Fibroblast of peridontal ligament (primary cell): ENCODE measurements around the gene CLSTN2.

Source experiments
- DNase-seq: peaks from one replicate; pipeline ENCODE4 v3.0.0-alpha.2; 2010; ENCODE audit errors: extremely low read depth

Gene CLSTN2

DNA sequence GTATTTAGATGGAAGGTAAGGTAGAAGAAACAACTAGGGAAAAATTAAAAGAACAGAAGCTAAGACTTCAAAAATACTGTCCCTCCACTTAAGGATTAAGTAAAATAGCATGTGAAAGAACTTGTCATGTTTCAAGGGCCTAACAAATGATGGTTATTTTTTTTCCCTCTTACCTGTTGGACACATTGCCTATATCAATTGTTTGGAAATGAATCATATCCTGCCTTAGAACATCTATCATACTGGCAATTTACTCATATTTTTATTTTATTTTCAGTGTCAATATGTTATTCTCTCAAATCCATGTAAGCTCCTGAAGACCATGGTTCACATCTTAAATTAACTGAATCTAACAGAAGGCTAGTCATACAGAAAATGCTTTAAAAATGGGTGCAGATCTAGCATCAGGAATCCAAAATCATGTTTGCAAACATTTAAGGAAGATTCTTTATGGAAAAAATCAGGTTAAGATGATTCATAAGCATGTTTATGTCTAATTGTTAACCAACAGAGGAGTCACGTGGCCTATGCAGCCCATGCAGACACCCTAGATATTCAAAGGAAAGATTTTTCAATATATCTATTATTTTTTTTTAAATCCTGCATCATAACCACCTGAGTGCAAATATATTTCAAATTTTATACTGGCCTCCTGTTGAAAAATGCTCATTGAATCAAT lies 607.1 kb downstream of the CLSTN2 start:
- no peak for DNase-seq

DNA sequence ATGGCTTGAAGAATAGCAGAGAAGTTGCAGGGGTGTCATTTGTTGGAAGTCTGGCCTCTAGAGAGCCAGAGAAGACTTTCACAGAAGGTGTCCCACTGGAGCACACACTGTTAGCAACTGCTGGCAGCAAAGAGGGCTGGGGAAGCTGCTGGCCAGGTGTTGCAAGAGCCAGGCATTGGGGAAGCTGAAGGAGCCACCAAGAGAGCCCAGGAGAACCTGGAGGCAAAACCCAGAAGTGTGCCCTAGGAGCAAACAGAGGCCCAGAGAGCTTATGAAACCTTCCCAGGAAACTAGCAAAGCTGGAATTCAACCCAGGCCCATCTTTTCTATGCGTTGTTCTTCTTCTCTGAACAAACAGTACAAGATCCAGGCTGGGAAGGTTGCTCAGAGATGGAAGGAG lies 610.2 kb downstream of the CLSTN2 start:
- DNase-seq, result no peak

DNA sequence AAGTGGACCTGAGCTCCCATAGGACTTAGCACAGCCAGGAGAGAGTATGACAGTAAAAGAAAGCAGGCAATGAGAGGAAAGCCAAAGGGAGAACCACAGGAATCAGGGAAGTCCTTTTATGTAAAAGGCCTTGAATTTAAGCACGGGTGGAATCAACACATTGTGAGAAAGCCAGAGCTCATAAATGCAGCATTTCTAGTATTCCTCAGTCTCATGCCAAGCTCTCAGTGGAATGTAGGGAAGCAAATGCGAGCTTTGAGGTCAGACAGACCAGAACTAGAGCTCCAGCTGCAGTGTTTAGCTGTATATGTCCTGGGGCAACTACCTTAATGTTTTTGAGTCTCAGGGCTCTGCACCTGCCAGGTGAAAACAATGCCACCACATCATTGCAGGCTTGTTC lies 610.8 kb downstream of the CLSTN2 start:
- peak; percentile 76 for DNase-seq

DNA sequence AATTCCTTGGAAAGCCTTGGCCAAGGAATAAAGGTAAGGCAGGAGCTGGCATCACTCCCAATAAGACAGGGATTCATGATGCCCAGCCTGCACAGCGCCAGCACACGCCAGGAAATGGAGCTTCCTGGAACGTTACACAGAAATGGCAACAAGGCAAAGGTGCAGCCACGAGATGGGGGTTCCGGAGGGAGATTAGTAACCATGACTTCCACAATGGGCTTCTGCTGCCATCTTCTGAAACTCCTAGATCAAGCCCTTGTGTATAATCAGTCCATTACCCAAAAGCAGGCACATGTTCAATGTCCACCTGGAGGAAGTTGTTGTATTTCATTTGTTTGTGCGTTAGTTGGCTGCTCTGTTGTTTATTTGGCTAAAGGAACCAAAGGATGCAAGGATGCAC lies 611.7 kb downstream of the CLSTN2 start:
- no peak for DNase-seq

DNA sequence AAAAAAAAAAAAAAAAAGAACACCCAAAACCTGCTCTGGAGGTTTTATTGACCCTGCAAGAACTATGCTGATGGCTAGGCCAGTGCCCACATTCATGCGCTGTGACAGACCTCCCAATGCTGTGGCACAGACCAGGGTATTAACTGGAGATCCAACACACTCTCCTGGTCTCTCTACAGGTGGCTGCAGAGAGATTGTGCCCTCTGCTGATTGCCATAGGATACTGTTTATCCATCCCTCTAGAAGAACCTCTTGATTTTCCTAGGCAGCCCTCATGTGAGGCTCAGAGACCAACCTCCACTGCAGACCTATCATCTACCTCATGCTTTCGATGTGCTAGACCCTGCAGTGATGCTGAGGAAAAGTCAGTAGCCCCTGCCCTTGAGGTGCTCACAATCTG lies 617.4 kb downstream of the CLSTN2 start:
- DNase-seq, result no peak

DNA sequence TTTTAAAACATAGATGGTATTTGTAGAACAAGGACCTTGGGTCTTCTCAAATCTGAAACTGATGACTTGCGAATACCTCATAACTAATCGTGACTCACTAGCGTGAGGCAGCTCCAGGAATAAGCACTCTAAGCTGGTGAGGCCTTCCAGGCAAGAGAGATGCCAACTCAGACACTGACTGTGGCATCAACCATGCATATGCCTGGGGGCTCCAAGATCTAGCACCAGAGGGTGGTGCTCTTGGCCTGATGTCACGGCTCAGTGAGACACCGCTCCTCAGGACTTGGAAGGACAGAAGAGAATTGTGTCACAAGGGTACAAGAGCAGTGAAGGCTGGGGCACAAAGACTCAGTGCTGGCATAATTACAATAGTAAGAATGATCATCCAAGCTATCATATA lies 617.9 kb downstream of the CLSTN2 start:
- DNase-seq, result peak; percentile 33

DNA sequence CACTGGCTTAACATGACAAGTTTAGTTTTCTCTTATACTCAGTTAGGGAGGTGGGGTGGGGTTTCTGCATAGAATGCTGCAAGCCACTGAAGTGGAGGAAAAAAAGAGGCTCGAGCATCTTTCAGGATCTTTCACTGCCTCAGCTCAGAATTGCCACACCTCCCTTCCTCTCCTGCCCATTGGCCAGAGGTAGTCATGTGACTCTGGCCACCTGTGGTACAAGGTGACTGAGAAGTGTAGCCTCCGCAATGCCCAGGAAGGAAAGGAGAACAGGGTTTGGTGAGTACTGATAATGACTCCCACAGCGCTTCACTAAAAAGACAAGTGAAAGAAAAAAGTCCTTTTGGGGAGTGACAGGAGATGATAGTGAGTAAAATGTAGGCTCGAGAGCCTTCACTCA lies 618.6 kb downstream of the CLSTN2 start:
- no peak for DNase-seq

DNA sequence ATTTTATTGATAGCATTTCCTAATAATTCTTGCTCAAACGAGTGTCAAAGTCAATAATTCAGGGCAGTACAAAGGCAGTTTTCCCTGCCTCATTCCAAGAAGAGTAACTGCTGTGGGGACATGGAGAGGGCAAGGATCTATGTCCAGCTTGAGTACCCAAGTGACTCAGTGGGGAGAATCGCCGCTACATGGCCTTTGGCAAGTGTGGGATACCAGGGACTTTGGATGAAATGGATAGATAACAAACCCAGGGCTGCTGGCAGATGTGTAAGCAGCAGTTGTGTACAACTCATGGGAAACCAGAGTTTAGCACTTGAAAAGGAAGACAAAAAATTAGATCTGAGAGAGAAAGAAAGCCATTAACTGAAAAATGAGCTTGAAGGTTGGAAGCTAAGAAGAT lies 620.7 kb downstream of the CLSTN2 start:
- no peak for DNase-seq

DNA sequence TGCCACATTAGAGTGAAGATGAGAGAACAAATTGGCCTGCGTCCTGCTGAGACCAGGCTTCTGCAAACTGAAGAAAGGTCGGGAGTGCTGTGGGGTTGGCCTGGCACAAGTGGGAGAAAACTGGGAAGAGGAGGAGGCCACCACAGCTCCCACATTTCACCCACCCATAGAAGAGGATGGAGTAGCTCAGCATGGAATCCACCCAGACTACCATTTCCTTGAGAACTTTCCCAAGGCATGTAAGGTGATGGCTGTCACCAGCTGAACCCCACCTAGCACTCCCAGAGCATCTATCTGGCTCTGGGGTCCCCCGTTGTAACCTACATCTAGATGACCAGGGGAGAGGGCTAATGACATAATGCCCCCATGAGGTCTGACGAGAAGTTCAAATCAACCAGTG lies 622.5 kb downstream of the CLSTN2 start:
- DNase-seq, result no peak

DNA sequence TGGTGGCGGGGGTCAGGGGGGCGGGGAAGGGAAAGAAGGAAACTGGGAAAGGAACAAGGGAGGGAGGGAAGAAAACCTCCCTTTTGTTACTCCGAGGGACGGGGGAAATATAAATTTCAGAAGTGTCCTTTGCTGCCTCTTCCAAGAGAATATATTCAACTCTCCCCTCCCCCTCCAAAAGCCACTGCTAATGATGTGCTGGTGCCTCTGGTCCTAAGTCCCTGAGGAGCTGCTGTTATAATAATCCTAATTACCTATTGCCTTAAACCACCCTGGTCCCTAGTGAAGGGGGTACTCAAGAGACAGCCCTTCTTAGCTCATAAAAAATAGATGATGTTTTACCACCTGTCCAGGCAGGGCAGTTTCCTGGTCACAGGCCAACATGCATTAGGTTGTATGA lies 624.6 kb downstream of the CLSTN2 start:
- DNase-seq, result no peak

DNA sequence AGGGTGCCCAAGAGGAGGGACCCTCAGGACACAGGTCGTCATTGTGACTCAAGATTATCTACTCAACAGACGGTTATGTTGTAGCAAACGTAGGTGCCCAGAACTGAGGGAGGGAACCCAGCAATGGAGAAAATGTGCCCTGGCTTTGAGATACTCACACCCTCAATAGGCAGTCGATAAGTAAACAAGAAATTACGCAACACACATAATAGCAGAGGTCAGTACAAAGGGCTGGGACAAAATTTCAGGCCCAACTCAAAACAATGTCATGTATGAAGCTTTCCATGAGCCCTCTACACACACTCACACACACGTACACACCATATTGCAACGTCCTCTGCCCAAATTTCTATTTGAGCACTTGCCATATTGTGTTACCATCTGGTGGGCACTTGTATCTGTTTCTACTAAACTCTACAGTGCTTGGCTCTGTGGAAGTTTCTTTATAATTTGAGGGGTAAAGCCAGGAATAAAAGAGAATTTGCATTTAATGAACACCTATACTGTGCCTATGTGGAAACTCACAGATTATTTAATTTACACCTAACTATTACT lies 628.3 kb downstream of the CLSTN2 start:
- no peak for DNase-seq

DNA sequence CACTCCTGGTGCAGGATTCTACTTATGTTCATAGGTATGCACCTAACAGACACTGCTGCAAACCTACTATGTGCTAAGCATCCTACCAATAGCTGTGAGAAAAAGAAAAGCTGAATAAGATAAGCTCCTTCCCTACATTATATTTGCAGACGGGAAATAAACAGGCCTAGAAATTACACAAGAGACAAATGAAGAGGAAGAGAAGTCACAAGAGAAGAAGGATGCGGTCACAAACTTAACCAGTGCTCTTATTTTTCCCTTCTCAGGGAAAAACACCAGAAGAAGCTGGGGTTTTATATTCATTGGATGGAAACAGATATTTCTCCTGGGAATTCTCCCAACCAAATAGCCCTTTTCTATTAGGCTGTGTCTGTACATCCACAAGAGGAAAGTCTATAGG lies 633.1 kb downstream of the CLSTN2 start:
- DNase-seq, result no peak

DNA sequence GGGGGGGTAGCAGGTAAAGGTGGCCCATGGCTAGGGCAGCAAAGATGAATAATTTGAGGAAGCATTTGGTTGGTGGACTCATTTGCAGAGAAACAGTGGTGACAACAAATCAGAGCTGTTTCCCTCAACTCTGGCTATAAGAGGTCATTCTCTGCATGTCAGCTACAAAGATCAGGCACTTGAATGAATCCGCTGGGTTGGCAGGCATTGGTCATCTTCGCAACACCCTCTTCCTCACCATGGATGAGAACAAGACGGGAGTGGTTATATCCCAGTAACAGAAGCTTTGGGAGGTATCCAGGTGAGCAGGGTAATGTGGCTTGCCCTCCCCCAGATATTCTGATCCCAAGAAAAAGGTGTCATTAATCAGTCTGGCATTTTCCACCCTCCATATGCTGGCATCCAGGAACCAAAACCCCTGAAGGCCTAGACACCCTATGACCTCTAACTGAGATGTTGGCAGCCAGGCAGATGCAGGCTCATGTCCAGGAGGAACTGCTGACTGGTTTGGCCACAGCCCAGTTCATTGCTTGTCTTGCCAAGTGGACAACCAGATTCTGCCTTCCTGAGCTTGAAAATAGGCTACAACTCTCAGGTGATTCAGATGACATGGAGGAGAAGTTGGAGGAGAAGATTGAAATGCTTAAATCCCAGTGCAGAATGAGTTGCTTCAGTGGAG lies 634.0 kb downstream of the CLSTN2 start:
- DNase-seq, result peak; percentile 59

DNA sequence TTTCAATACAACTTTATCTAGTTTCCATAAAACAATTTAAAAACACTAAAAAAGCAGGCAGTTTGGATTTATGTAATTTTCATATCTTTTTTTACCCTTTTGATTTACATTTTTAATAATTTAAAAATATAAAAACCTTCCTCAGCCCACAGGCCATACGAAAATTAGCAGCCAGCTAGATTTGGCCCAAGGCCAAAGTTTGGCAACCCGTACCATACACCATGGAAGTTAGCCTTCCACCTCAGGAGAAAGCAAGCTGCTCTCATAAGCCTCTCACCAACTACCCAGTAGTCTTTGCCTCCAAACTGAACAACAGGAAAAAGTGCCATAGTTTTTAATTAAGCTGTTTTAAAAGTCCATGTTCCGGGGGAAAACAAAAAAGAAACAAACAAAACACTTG lies 635.6 kb downstream of the CLSTN2 start:
- no peak for DNase-seq

DNA sequence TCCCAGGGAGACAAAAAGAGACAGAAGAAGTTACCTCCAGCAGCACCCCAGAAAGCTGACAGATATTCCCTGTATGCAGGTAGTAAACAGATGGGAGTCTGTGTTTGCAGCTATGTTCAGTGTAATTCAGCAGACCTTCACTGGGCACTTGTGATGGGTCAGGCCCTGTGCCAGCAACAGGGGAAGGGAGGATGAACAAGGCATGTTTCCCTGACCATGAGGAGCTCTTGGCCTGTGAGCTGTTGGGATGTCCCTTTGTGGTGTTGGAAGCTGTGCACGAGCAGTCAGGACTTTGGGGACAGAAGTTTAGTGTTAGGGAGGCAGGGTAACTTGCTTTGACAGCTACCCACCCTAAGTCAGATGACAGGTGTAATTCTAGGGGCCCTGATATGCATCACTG lies 636.9 kb downstream of the CLSTN2 start:
- no peak for DNase-seq

DNA sequence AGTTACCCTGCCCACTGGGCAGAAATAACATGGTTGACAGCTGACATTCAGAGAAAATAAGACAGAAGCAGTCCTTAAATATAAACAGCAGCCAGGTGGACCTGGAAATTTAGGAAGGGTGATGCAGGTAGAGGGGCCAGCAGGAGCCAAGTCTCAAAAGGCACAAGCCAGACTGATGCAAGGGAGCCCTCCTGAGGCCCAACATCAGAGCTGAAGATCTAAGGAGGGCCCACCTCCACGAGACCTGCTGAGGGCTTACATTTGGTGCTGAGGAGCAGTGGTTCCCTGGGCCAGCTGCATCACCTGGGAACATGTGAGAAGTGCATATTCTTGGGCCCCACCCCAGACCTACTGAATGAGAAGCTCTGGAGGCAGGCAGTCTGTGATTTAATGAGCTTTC lies 637.3 kb downstream of the CLSTN2 start:
- no peak for DNase-seq

DNA sequence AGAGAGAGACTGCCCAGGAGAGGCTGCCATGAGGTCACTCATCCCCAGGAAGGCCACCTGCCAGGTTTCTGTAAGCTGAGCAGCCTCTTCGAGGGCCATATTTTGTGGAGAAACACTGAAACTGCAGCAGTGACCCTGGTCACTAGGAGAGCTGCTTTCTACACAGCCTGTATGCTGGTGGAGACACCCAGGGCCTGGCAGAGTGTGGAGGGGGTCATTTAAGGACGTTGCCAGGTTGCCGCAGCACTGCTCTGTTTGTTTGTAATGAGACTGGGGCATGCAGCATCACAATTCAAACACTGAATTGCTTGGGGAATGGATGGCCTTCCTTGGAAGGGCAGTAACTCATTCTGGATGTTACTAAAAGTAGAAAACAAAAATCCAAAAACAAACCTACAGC lies 638.0 kb downstream of the CLSTN2 start:
- DNase-seq, result no peak

DNA sequence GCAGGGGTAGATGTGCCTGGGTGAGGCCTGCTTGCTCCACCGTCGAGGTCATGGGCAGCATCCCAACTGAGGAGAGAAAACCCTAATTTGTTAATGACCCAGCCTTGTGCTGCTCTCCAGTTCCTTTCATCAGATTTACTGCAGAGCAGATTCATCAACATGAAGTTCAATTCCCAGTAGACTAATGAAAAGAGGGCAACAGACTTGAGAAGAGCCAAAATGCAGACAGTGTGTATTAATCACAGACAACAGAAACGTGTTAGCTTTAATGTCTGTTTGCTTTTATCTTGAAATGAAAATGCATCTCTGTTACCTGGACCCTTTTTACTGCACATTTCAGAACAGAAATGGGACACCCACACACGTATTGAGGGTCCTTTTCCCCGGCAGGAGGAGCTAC lies 639.4 kb downstream of the CLSTN2 start:
- no peak for DNase-seq

DNA sequence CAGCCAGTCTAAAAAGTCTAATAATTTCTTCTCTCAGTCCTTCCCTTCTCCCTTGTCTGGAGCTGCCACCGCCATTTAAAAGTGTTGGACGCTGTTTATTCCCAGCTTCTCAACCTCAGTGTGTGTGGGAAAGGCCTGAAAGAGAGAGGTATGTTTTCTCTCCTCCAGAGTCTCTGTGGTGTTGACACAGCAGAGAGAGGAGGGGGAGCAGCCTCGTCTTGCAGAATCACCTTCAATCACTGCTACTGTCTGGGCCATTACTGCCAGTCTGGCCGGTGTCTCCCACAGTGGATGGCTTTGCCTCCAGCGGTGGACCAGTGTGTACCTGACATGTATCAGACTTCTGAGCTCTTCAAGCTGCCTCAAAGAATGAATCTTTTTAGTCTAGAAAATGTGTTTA lies 641.5 kb downstream of the CLSTN2 start:
- DNase-seq, result no peak

DNA sequence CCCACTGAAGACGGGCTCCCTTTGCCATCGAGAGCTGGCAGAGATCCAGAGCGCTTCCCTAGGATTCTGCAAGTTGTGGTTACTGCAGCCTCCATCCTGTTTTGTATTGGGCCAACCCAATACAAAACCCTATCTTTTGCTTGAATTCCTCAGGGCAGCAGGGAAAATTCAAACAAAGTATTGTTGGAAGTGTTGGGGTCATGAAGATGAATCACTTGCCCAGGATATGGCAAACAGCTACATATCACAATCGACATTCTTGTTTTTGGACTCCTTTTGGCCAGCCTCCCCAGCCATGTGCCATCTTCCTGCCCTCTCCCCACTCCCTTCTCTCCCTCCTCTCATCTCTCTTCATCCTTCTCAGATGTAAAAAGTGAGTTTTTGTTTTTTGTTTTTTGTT lies 642.9 kb downstream of the CLSTN2 start:
- no peak for DNase-seq

DNA sequence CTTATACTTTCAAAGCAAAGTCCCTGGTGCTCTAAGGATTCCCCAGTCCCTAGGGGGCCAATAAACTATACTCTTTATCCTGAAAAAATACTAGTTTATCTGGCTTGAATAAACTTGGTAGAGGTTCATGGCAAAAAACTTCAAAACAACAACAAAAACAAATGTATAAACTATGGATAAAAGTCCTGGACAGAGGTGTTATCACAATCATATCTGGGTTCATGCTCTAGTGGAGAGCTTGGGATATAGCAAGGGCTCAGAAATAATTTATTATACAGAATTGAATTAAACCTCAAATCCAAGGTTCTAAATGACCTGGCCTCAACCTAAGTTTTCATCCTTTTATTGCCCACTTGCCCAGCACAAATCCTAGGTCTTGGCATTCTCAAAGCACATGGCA lies 644.3 kb downstream of the CLSTN2 start:
- no peak for DNase-seq

DNA sequence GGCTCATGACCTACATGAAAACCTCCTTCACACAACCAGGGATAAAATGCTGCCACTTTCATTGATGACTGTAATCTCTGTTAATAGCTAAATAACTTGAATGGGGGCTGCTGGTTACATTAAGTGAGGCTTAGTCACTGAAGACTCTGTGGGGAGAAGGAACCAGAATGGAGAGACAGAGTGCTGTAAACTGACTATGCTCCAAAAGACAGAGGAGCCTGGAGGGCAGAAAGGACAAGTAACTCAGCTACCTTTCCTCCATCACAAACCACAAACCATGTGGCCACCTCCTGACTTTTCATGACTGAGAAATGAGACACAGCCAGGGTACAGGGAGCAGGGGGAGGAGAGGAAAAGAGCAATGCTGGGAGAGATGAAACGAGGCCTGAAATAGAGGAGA lies 645.8 kb downstream of the CLSTN2 start:
- no peak for DNase-seq

DNA sequence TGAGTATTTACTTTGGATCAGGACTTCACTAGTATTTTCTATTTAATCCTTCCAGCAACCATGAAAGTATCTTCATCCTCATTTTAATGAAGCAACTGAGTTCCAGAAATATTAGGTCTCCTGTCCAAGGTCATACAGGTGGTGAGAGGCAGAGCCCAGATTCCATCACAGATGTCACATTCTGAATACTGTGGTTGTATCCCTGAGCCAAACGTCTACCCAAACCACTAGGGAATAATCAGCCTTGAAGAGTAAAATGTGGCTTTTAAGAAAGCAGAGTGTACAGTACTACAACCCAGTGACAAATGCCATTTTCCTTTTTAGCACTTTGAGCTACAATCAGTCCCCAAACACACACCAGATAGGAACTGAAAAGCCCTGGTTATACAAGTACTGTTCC lies 649.6 kb downstream of the CLSTN2 start:
- DNase-seq, result no peak

DNA sequence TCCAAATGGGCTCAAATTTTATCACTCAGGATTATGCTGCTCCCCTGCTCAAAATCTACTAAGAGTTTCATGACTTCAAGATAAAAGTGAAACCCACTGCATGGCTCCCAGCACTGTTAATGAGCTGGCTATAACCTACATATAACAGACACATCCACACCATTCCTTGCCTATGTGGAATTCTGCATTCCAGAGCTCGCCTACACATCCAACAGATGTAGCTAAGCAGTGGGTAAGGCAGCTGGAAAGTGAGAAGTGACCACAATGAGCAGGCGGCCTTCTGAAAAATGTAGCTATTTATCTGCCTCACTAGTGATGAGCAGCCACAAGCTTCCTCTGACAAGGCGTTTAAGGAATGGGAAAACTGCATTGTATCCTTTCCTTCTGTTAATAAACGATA lies 650.8 kb downstream of the CLSTN2 start:
- DNase-seq, result peak; percentile 63
